HG03025 (cell line): Measurements from ENCODE around the gene RPS5.
A peak's percentile ranks its signal among the peaks of the same experiment; 100 is the strongest.

Experiments
- ATAC-seq: cut with Tn5 transposase; IDR thresholded peaks from one replicate; pipeline ENCODE4 v1.9.1; 2021; ENCODE audit warnings: mild to moderate bottlenecking, moderate library complexity; ENCODE audit not compliant: unreplicated experiment, low FRiP score

Gene RPS5

GRCh38 chr19:58381460-58382212 lies 5.4 kb upstream of the RPS5 start:
- no peak for ATAC-seq

GRCh38 chr19:58382997-58383603 lies 4.0 kb upstream of the RPS5 start:
- ATAC-seq = no peak

DNA sequence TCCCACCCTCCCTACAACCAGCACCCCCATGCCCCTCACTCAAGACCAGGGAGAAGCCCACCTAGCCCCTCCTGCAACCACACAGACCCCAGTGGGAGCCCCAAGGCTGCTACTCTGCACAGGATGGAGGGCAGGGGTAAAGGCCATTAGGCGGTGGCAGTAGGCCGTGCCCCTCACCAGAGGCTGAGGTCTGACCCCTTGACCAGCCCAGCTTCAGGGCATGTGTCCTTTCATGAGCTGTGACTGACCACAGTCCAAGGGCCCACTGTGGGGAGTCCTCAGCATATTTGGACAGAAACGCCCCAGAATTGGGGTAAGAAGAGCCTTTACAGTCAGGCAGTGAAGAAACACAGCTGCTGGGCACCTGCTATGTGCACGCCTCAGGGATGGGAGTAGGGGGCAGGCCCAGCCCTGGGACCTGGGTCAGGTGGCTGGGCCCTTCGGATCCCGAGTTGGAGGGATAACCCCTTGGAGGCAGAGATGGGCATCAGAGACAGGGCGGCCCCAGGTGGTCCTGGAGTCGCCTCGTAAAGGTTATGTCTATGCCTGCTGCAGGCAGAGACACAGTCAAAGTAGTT lies 1.7 kb upstream of the RPS5 start:
- ATAC-seq = no peak

DNA sequence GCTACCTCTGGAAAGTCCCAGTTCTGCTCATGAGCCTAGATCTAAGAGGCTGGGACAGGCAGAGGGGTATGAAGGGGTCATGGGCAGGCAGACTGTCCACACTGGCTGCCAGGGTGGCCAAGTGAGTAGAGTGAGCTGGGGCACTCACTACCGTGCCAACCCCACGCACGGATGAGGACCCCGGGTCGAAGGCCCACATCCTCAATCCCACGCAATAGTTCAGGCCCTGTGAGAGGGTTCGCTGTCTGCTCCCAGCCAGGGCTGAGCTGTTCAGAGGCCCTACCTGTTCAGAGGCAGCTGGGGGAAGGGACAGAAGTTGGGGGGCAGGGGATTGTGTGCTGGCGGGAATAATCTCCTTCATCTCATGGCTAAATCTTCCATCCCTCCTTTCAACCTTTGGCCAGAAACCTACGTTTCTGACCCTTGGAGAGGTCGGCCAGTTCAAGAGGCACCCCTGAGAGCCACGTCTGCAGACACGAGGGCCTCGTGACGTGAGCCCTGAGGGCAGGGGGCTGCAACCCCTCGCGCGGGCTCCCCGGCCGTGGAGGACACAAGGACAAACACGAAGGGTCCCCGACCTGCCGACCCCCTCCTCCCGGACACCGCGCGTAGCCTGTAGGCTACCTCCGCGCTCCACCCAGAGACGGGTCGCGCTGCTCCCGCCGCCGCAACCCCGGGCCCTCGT lies 1.0 kb upstream of the RPS5 start:
- ATAC-seq = peak; percentile 20

DNA sequence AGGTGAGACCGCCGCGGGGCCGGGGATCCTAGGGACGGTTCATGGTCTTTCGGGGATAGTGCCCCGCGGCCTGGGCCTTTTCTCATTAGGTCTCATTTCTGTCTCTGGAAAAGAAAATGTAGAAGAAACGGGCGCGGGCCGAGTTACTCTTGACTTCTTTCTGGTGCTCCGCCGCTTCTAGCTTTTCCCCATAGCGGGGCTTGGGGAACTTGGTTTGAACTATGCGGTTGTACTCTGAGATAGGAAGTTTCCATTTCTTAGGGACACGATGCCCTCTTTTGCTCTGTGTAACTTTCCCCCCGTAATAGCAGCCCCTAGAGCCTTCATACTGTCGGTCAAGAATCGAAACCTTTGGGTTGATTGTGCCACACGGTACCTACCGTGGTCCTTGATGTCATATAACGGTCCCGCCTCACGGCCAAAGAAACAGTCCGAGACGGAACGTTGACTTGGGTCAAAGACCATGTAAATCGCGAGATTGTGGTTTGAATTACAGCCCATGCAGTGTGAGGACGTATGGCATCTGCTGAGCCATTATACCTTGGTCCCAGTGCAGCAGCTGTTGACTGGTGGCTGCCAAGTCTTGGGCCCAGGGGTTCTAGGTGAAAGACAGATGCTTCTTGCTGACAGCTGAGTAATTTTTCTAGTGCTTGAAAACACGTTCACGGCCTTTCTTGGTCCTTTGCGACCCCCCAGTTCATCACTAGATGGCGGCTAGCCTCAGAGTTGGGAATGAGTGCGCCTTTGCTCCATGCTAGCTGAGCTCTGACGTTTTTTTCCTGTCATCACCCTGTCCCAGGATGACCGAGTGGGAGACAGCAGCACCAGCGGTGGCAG lies 487 bp downstream of the RPS5 start:
- no peak for ATAC-seq

DNA sequence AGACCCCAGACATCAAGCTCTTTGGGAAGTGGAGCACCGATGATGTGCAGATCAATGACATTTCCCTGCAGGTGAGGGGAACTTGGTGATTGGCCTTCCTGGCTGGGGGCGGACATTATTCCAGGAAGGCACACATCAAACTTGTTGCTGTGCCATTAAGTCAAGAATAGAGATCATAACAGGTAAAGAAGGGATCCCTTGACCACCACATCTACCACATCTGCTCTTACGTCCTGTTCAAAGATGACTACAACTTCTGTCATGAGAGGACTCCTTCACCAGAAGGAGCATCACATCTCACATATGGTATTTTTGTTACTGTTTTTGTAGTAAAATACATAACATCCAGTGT lies 1.1 kb downstream of the RPS5 start:
- no peak for ATAC-seq

- no peak for ATAC-seq
Observed at GRCh38 chr19:58392945-58393724, 6.1 kb downstream of the RPS5 start.

DNA sequence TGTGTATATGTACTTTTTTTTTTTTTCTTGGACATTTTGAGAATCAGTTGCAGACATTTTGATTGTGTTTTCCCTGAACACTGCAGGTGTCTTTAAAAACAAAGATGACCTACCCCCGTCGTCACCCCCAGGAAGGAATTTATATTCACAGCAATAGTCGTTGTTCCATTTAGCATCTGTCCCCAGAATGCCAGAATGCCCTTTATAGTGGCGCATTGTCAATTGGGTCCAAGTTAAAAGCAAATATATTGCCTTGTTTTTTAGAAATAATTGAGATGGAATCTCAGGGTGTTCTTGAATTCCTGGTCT lies 6.6 kb downstream of the RPS5 start:
- no peak for ATAC-seq

DNA sequence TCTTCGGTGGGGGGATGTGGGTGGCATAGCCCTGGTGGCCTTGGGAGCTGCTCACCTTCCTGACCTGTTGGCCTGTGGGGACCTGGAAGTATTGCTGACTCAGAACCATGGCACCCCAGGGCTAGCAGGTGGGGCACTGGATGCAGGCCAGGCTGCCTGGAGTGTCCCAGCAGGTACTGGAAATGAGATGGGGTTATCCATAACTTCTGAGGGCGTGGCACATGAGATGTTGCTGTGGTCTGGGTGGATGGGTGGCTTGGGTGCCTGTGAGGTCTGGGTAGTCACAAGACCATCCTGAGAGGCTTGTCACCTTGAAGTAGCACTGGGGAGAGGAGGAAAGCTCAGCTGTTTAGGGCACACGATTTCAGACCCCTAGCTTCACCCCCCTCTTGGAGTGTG lies 7.8 kb downstream of the RPS5 start:
- no peak for ATAC-seq

- no peak for ATAC-seq
Observed at GRCh38 chr19:58395220-58395978, 8.3 kb downstream of the RPS5 start, which contains the start of gene RNF225. TSS of gene RNF225 (plus strand) at chr19:58395656. CDS start at chr19:58396090, 434 bp downstream.

DNA sequence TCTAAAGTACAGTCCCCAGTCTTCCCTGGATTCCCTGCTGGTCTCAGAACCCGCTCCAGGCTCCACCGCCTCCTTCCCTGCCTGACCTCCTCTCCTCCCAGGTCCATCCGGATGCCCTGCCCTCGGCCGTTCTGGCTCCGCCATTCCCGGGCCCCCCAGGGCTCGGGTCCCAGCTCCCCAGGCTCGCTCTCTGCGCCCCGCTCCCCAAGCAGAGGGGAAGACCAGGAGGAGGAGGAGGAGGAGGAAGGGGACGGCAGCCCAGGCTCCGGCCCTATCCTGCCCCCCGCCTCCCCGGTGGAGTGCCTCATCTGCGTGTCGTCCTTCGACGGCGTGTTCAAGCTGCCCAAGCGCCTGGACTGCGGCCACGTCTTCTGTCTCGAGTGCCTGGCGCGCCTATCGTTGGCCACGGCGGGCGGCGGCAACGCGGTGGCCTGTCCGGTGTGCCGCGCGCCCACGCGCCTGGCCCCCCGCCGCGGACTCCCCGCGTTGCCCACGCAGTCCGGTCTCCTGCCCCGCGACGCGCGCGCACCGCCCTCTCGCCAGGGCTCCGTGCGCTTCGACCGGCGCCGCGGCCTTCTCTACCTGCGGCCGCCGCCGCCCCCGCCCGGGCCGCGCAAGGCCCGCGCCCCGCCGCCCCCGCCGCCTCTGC lies 9.0 kb downstream of the RPS5 start:
- ATAC-seq = no peak

- no peak for ATAC-seq
Observed at GRCh38 chr19:58396691-58397532, 9.8 kb downstream of the RPS5 start.

DNA sequence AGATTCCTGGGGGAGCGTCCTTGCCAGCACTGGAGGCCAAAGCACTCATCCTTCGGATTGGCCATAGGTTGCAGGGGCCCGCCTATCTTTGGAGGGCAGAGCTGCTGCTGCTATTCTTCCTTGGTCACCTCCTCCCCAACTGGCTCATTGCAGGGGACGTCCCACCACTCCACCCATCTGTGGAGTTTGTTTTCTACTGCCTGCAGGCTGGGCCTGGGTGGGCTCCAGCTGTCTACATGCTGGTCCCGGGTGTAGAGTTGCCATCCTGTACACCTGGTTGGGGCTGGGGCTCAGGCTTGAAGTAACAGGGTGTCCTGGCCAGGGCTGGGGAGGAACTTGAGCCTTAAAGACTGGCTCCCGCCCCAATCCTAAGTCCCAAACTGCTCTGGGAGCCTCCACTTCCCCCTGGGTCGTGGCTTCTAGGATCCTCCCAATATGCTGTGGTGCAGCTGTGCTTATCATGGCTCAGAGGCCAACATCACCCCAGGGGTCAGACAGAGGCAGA lies 10.5 kb downstream of the RPS5 start:
- ATAC-seq = no peak

- no peak for ATAC-seq
Observed at GRCh38 chr19:58398087-58398486, 11.0 kb downstream of the RPS5 start.

- ATAC-seq = no peak
Observed at GRCh38 chr19:58398545-58398944, 11.5 kb downstream of the RPS5 start.

GRCh38 chr19:58399903-58400302 lies 12.8 kb downstream of the RPS5 start:
- ATAC-seq = no peak

DNA sequence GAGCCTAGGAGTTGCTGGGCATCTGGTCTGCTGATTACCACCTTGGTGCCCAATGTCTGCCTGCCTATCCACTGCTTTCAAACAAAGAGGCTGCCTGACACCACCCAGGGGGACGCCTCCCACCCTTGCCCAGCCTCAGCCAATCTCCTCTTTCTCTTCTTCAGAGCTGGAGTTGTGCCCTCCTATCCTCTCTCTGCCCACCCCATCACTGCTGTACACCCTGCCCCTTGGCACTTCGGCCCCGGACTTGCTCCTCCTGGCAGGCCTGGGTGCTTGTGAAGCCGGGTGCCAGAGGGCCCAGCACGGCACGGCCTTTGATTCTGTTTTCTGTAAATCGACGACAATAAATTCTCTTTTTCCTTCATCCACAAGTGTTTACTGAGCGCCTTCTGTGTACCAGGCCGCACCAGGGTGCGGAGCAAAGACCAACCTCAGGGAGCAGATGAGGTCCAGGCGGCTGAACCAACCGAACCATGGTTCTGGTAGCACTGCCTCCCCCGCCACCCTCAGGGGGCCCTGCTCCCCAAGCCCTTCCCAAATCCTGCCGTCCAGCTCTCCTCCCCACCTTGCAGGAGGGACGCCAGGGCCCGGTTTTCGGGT lies 13.3 kb downstream of the RPS5 start:
- no peak for ATAC-seq
